DMS 273 treated with DMSO at 0.1 percent for 48 hours (cell line): ENCODE measurements around the gene GRAMD2B.

Source experiments
- DNase-seq: peaks from one replicate; lab custom pipeline; 2025; lab: John Stamatoyannopoulos, UW

GRAMD2B gene

GRCh38 chr5:126479810-126480209 lies 56.6 kb downstream of the GRAMD2B start:
- no peak for DNase-seq

- no peak for DNase-seq
These were observed 57.6 kb downstream of the GRAMD2B start for GRCh38 chr5:126480824-126481223.

GRCh38 chr5:126481243-126481642 lies 58.0 kb downstream of the GRAMD2B start:
- DNase-seq: no peak

GRCh38 chr5:126482591-126482990 lies 59.4 kb downstream of the GRAMD2B start:
- no peak for DNase-seq

GRCh38 chr5:126483156-126483555 lies 59.9 kb downstream of the GRAMD2B start:
- DNase-seq: peak; percentile 23

- DNase-seq: no peak
These were observed 61.0 kb downstream of the GRAMD2B start for GRCh38 chr5:126484253-126484652.

- DNase-seq: no peak
These were observed 63.1 kb downstream of the GRAMD2B start for GRCh38 chr5:126486332-126486731.

GRCh38 chr5:126487596-126487995 lies 64.4 kb downstream of the GRAMD2B start:
- no peak for DNase-seq

GRCh38 chr5:126488443-126489065 lies 65.3 kb downstream of the GRAMD2B start:
- DNase-seq: no peak

GRCh38 chr5:126490167-126490940 lies 67.1 kb downstream of the GRAMD2B start:
- no peak for DNase-seq

- DNase-seq: no peak
These were observed 69.7 kb downstream of the GRAMD2B start for GRCh38 chr5:126492939-126493338.

- no peak for DNase-seq
These were observed 71.2 kb downstream of the GRAMD2B start for GRCh38 chr5:126494393-126494792.

GRCh38 chr5:126497506-126497905 lies 74.3 kb downstream of the GRAMD2B start:
- no peak for DNase-seq

GRCh38 chr5:126499278-126499677 lies 76.1 kb downstream of the GRAMD2B start:
- no peak for DNase-seq

GRCh38 chr5:126499853-126500342 lies 76.7 kb downstream of the GRAMD2B start:
- no peak for DNase-seq

GRCh38 chr5:126501448-126501847 lies 78.2 kb downstream of the GRAMD2B start:
- no peak for DNase-seq

- DNase-seq: no peak
These were observed 80.4 kb downstream of the GRAMD2B start for GRCh38 chr5:126503602-126504104.

- DNase-seq: no peak
These were observed 82.9 kb downstream of the GRAMD2B start for GRCh38 chr5:126506079-126506478.

GRCh38 chr5:126508251-126508961 lies 85.2 kb downstream of the GRAMD2B start:
- no peak for DNase-seq

GRCh38 chr5:126508962-126509279 lies 85.7 kb downstream of the GRAMD2B start:
- no peak for DNase-seq

GRCh38 chr5:126509339-126509738 lies 86.1 kb downstream of the GRAMD2B start:
- DNase-seq: no peak

- no peak for DNase-seq
These were observed 88.8 kb downstream of the GRAMD2B start for GRCh38 chr5:126511961-126512360.

- DNase-seq: no peak
These were observed 89.2 kb downstream of the GRAMD2B start for GRCh38 chr5:126512451-126512850.
